Measurements from ENCODE around the gene MTMR11. TPM values are rescaled to one million over a fixed set of nuclear protein-coding genes. Genes with fewer than 3 reads are reported as not detected.

MTMR11 gene
- total RNA-seq, 1 experiment from 2014 or later: 7.1 TPM

DNA sequence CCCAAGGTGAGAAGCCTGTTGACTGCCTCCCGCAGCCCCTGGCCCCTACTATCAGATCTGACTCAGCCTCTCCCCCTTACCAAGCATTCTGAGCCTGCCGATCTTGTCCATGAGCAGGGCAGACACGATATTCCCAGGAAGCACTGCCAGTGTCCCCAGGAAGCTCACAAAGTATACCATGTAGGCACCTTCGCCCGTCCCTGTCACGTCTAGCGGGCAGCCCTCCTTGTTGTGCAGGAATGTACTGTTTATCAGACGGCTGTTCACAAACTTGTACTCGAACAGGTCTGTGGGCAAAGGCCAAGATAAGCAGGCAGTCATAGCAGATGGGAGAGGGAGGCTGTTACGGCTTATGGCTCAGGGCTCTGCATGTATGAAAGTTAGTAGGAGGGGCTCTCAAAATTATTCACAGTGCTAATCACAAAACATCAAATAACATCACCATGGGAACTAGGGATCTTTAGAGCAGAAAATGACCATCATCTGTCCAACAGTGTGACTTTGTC, 30.1 kb downstream of the MTMR11 start (continued):
- TF ChIP-seq, protein P1, sequence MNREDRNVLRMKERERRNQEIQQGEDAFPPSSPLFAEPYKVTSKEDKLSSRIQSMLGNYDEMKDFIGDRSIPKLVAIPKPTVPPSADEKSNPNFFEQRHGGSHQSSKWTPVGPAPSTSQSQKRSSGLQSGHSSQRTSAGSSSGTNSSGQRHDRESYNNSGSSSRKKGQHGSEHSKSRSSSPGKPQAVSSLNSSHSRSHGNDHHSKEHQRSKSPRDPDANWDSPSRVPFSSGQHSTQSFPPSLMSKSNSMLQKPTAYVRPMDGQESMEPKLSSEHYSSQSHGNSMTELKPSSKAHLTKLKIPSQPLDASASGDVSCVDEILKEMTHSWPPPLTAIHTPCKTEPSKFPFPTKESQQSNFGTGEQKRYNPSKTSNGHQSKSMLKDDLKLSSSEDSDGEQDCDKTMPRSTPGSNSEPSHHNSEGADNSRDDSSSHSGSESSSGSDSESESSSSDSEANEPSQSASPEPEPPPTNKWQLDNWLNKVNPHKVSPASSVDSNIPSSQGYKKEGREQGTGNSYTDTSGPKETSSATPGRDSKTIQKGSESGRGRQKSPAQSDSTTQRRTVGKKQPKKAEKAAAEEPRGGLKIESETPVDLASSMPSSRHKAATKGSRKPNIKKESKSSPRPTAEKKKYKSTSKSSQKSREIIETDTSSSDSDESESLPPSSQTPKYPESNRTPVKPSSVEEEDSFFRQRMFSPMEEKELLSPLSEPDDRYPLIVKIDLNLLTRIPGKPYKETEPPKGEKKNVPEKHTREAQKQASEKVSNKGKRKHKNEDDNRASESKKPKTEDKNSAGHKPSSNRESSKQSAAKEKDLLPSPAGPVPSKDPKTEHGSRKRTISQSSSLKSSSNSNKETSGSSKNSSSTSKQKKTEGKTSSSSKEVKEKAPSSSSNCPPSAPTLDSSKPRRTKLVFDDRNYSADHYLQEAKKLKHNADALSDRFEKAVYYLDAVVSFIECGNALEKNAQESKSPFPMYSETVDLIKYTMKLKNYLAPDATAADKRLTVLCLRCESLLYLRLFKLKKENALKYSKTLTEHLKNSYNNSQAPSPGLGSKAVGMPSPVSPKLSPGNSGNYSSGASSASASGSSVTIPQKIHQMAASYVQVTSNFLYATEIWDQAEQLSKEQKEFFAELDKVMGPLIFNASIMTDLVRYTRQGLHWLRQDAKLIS (CRISPR knock-in tag; IDR thresholded peaks at IDR 0.05; ENCODE audit: borderline replicate concordance): no peak
- no peak for TF ChIP-seq JUN (CRISPR knock-in tag; IDR thresholded peaks at IDR 0.05)

DNA sequence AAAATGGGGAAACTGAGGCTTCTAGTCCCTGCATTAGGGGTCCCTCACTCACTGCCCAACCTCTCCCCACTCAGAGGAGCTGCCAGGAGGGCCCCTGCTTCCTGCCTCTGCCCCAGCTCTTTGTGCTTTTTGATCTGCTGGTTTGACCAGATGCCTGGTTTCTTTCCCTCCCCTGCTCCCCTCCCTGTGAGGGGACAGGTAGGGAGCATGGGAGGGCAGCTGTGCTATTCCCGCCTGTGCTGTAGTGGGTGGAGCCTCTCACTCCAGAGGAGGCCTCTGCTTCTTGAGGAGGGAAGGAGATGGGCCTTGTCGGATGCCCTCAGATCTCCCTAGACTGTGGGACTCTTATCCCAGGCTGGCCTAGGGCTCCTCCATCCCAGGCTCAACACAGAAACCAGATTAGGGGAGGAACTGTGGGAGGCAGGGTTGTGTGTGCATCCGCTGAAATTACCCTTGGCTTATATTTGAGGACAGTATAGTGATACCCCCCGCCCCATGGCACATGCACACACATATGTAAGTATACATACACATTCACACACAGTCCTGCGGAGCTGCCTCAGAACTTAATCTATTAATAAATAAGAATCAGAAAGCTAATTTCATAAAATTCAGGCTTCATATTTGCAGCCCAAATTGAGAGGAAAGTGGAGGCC, 32.7 kb downstream of the MTMR11 start:
- ChIA-PET CTCF (interaction anchor here (0.6 to 0.9 kb wide), 2 partner anchors 34 to 283 kb away, joined by 3 read pairs; no protein-coding TSS in a partner anchor), POLR2A (interaction anchor here (1.1 to 2.3 kb wide), 3 partner anchors 16 to 147 kb away, joined by 4 to 11 read pairs (median 5); a partner anchor contains a TSS)
- Mint-ChIP-seq H3K9me3 (no peaks in the 10 kb centered on the region), H3K4me3 (no peak overlapping the region), H3K4me1 (peaks cover 23% of the 10 kb centered on the region), H3K27me3 (ENCODE audit: low read depth) (no peaks in the 10 kb centered on the region; the same call in 1 of the 2 replicates), H3K36me3 (peaks cover 26% of the 10 kb centered on the region), H3K27ac (peak overlapping the region; percentile 48; the same call in 1 of the 2 replicates)
- DNase-seq (ENCODE audit: low spot score): peak; percentile 37
- ATAC-seq: peak; percentile 31
- TF ChIP-seq, protein P2, sequence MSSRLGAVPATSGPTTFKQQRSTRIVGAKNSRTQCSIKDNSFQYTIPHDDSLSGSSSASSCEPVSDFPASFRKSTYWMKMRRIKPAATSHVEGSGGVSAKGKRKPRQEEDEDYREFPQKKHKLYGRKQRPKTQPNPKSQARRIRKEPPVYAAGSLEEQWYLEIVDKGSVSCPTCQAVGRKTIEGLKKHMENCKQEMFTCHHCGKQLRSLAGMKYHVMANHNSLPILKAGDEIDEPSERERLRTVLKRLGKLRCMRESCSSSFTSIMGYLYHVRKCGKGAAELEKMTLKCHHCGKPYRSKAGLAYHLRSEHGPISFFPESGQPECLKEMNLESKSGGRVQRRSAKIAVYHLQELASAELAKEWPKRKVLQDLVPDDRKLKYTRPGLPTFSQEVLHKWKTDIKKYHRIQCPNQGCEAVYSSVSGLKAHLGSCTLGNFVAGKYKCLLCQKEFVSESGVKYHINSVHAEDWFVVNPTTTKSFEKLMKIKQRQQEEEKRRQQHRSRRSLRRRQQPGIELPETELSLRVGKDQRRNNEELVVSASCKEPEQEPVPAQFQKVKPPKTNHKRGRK (CRISPR knock-in tag; IDR thresholded peaks at IDR 0.05; ENCODE audit: borderline replicate concordance): no peak
- no peak for TF ChIP-seq CBFB (CRISPR knock-in tag; IDR thresholded peaks at IDR 0.05; ENCODE audit: low read depth)

DNA sequence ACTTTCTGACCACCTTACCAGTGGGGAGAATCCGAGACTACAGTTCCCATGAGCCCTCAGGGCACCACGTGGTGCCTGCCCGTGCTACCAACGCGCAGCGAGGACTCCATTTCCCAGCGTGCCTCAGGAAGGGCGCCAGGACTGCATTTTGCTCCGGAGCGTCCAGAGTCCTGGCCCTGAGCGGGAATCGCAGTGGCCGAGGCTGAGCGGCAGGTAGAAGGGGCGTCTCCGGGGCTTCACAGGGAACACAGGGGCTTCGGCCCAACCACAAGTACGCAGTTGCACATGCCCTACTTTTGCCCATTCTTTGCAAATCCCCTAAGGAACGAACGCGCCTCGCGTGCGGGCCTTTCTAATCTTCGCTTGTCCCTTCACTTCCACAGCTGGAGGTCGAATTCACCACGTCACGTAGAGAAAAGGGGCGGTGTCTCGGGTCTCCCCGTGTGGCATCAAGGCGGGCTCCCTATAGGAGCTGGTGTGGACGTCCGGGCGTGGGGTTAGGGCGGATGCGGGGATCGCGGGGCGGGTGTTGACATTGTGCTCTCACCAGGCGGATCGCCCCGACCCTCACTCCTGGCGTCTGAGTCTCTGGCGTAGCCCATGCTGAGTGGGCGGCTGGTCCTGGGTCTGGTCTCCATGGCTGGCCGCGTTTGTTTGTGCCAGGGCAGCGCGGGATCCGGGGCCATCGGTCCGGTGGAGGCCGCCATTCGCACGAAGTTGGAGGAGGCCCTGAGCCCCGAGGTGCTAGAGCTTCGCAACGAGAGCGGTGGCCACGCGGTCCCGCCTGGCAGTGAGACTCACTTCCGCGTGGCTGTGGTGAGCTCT, 37.0 kb downstream of the MTMR11 start, which contains the start of gene BOLA1:
Gene BOLA1, plus strand, starts transcription at position 109 of the 825 bp plus-strand sequence. Its CDS starts 492 bp downstream, at position 601.
- CTCF ChIA-PET: interaction anchor here (0.9 to 1.2 kb wide), 2 partner anchors 10 to 11 kb away, joined by 3 read pairs; a partner anchor contains a TSS
- H3K27ac Mint-ChIP-seq: peak within 1 kb of the TSS; percentile 55
- H3K4me3 Mint-ChIP-seq: peak within 1 kb of the TSS; percentile 78
- TF ChIP-seq CREB1 (CRISPR knock-in tag; IDR thresholded peaks at IDR 0.05) (0 out of 2 replicates have a peak, but pooled peaks have one; percentile 19), NFYB (CRISPR knock-in tag; conservative IDR thresholded peaks at IDR 0.05; ENCODE audit: low read depth) (peak; percentile 25; the same call in 1 of the 2 replicates), FOXP1 (CRISPR knock-in tag; IDR thresholded peaks at IDR 0.05; ENCODE audit: borderline replicate concordance) (0 out of 2 replicates have a peak, but pooled peaks have one; percentile 14), ESRRA (CRISPR knock-in tag; IDR thresholded peaks at IDR 0.05; ENCODE audit: borderline replicate concordance) (no peak)
- TF ChIP-seq, protein P2 (CRISPR knock-in tag; IDR thresholded peaks at IDR 0.05; ENCODE audit: borderline replicate concordance): no peak
- TF ChIP-seq, protein P3, sequence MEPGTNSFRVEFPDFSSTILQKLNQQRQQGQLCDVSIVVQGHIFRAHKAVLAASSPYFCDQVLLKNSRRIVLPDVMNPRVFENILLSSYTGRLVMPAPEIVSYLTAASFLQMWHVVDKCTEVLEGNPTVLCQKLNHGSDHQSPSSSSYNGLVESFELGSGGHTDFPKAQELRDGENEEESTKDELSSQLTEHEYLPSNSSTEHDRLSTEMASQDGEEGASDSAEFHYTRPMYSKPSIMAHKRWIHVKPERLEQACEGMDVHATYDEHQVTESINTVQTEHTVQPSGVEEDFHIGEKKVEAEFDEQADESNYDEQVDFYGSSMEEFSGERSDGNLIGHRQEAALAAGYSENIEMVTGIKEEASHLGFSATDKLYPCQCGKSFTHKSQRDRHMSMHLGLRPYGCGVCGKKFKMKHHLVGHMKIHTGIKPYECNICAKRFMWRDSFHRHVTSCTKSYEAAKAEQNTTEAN (CRISPR knock-in tag; IDR thresholded peaks at IDR 0.05): no peak
- TF ChIP-seq, protein P4, sequence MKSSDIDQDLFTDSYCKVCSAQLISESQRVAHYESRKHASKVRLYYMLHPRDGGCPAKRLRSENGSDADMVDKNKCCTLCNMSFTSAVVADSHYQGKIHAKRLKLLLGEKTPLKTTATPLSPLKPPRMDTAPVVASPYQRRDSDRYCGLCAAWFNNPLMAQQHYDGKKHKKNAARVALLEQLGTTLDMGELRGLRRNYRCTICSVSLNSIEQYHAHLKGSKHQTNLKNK (CRISPR knock-in tag; IDR thresholded peaks at IDR 0.05): no peak
- TF ChIP-seq, protein P5, sequence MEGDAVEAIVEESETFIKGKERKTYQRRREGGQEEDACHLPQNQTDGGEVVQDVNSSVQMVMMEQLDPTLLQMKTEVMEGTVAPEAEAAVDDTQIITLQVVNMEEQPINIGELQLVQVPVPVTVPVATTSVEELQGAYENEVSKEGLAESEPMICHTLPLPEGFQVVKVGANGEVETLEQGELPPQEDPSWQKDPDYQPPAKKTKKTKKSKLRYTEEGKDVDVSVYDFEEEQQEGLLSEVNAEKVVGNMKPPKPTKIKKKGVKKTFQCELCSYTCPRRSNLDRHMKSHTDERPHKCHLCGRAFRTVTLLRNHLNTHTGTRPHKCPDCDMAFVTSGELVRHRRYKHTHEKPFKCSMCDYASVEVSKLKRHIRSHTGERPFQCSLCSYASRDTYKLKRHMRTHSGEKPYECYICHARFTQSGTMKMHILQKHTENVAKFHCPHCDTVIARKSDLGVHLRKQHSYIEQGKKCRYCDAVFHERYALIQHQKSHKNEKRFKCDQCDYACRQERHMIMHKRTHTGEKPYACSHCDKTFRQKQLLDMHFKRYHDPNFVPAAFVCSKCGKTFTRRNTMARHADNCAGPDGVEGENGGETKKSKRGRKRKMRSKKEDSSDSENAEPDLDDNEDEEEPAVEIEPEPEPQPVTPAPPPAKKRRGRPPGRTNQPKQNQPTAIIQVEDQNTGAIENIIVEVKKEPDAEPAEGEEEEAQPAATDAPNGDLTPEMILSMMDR (IDR thresholded peaks at IDR 0.05): no peak
- TF ChIP-seq, protein P6, sequence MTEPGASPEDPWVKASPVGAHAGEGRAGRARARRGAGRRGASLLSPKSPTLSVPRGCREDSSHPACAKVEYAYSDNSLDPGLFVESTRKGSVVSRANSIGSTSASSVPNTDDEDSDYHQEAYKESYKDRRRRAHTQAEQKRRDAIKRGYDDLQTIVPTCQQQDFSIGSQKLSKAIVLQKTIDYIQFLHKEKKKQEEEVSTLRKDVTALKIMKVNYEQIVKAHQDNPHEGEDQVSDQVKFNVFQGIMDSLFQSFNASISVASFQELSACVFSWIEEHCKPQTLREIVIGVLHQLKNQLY (CRISPR knock-in tag; IDR thresholded peaks at IDR 0.05): no peak
- TF ChIP-seq, protein P7, sequence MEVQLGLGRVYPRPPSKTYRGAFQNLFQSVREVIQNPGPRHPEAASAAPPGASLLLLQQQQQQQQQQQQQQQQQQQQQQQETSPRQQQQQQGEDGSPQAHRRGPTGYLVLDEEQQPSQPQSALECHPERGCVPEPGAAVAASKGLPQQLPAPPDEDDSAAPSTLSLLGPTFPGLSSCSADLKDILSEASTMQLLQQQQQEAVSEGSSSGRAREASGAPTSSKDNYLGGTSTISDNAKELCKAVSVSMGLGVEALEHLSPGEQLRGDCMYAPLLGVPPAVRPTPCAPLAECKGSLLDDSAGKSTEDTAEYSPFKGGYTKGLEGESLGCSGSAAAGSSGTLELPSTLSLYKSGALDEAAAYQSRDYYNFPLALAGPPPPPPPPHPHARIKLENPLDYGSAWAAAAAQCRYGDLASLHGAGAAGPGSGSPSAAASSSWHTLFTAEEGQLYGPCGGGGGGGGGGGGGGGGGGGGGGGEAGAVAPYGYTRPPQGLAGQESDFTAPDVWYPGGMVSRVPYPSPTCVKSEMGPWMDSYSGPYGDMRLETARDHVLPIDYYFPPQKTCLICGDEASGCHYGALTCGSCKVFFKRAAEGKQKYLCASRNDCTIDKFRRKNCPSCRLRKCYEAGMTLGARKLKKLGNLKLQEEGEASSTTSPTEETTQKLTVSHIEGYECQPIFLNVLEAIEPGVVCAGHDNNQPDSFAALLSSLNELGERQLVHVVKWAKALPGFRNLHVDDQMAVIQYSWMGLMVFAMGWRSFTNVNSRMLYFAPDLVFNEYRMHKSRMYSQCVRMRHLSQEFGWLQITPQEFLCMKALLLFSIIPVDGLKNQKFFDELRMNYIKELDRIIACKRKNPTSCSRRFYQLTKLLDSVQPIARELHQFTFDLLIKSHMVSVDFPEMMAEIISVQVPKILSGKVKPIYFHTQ (CRISPR knock-in tag; IDR thresholded peaks at IDR 0.05): no peak

More for the DNA sequence above, 37.0 kb downstream of the MTMR11 start, which contains the start of gene BOLA1:
- Mint-ChIP-seq H3K4me1 (peaks cover 25% of the 10 kb centered on the region), H3K27me3 (ENCODE audit: low read depth) (no peaks in the 10 kb centered on the region; the same call in 1 of the 2 replicates), H3K9me3 (peaks cover 10% of the 10 kb centered on the region), H3K36me3 (peaks cover 7% of the 10 kb centered on the region)
- POLR2A ChIA-PET: interaction anchor here (0.7 to 1.8 kb wide), 4 partner anchors 12 to 38 kb away, joined by 3 to 18 read pairs (median 4); partner anchors contain the start of gene MTMR11
- DNase-seq (ENCODE audit: low spot score) (peak; percentile 94), ATAC-seq (peak; percentile 97)
